ENCODE measurements around the gene UGT1A8. TPM values are rescaled to one million over a fixed set of nuclear protein-coding genes. Genes with fewer than 3 reads are reported as not detected.
"Not testable (repeated sequence)": the region's sequence is repeated elsewhere in the genome, so short reads cannot be mapped to it uniquely, and the experiment has no call there.

The UGT1A8 gene
- total and polyA plus RNA-seq, 2 of the 4 experiments (the other 2 are of a cell fraction), result not detected

DNA sequence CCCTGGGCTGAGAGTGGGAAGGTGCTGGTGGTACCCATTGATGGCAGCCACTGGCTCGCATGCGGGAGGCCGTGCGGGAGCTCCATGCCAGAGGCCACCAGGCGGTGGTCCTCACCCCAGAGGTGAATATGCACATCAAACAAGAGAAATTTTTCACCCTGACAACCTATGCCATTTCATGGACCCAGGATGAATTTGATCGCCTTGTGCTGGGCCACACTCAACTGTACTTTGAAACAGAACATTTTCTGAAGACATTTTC lies 129.8 kb downstream of the UGT1A8 start:
- no peak overlapping the region for H2AK9ac ChIP-seq (replicated peaks; ENCODE audit: low read depth, low read length, poor library complexity)
- H2AK5ac ChIP-seq (ENCODE audit: low read depth, low read length), result no peak overlapping the region
- no peaks in the 10 kb centered on the region for H3K9me1 ChIP-seq (ENCODE audit: insufficient read depth, low read length)
- H3K27ac ChIP-seq (ENCODE audit: insufficient read depth, low read length), result no peak overlapping the region
- no peak overlapping the region for H3K23ac ChIP-seq (ENCODE audit: low read depth, low read length)
- CTCF ChIA-PET, result interaction anchor here (0.6 kb wide), 1 partner anchor 16 kb away, joined by 3 read pairs; no protein-coding TSS in a partner anchor
- H3K4me1 ChIP-seq (ENCODE audit: control insufficient read depth, insufficient read depth, low read length), result no peaks in the 10 kb centered on the region
- H3K9me3 ChIP-seq (ENCODE audit: control insufficient read depth, insufficient read depth, low read length), result peaks cover 4% of the 10 kb centered on the region; the same call in 1 of the 2 replicates
- H2BK20ac ChIP-seq (ENCODE audit: low read depth, low read length), result no peak overlapping the region
- H2AFZ ChIP-seq (replicated peaks; ENCODE audit: low read length, poor library complexity), result no peak overlapping the region
- POLR2A ChIA-PET (ENCODE audit: unreplicated experiment), result no interaction called here
- no peak overlapping the region for H3K18ac ChIP-seq (ENCODE audit: low read depth, low read length)
- no peak overlapping the region for H2BK120ac ChIP-seq (ENCODE audit: low read depth, low read length)
- intact Hi-C loops (cut with micrococcal nuclease), result no loop called here
- no peak for DNase-seq
- in situ Hi-C loops (cut with MboI; ENCODE audit: low sequenced_read_pairs), result no loop called here
- no peak overlapping the region for H2BK5ac ChIP-seq (ENCODE audit: low read depth, low read length, poor library complexity, severe bottlenecking)
- no peak overlapping the region for H3K4me3 ChIP-seq (ENCODE audit: insufficient read depth, low read depth, low read length)
- no peak overlapping the region for H4K8ac ChIP-seq (ENCODE audit: low read depth in 2 of 2, low read length in 2 of 2)
- H4K5ac ChIP-seq (ENCODE audit: low read depth, low read length), result no peak overlapping the region
- no peaks in the 10 kb centered on the region for H3K36me3 ChIP-seq (ENCODE audit: control insufficient read depth, insufficient read depth, low read length)
- TF ChIP-seq NFE2L2 (IDR thresholded peaks at IDR 0.05; ENCODE audit: low read depth, low read length), result no peak
- no peak for TF ChIP-seq CTCF (conservative IDR thresholded peaks at IDR 0.05; ENCODE audit: low read depth, low read length)
- no peak for TF ChIP-seq SMC3 (IDR thresholded peaks at IDR 0.05; ENCODE audit: low read depth, low read length)
- H3K27me3 ChIP-seq (ENCODE audit: control insufficient read depth, insufficient read depth, low read length), result no peaks in the 10 kb centered on the region; the same call in 1 of the 2 replicates
- H3K79me1 ChIP-seq (ENCODE audit: low read depth in 1 of 2, low read length in 2 of 2), result no peaks in the 10 kb centered on the region
- ATAC-seq (ENCODE audit: low read depth), result no peak
- H3K56ac ChIP-seq (ENCODE audit: extremely low read depth, insufficient read depth, low read length), result no peak overlapping the region
- no peak overlapping the region for H4K91ac ChIP-seq (ENCODE audit: insufficient read depth, low read depth, low read length)
- H3K9ac ChIP-seq (ENCODE audit: low read depth, low read length), result no peak overlapping the region
- no peak overlapping the region for H2BK15ac ChIP-seq (ENCODE audit: low read depth, low read length)
- no peak overlapping the region for H3K4ac ChIP-seq (ENCODE audit: low read depth, low read length)
- H4K20me1 ChIP-seq (ENCODE audit: insufficient read depth, low read length), result no peaks in the 10 kb centered on the region
- H3K4me2 ChIP-seq (ENCODE audit: low read depth, low read length), result no peak overlapping the region
- dilution Hi-C loops (cut with HindIII; ENCODE audit: low sequenced_read_pairs, unreplicated experiment), result no loop called here
- WGBS, 2 experiments (ENCODE audit: extremely low coverage in 2 of 2, insufficient read length in 1 of 2), result no CpG with 5 or more reads among the region's 6 CpGs
- no peak overlapping the region for H3K14ac ChIP-seq (replicated peaks; ENCODE audit: low read depth, low read length)
- no TSS peak for BruUV-seq (replicated peaks)

DNA sequence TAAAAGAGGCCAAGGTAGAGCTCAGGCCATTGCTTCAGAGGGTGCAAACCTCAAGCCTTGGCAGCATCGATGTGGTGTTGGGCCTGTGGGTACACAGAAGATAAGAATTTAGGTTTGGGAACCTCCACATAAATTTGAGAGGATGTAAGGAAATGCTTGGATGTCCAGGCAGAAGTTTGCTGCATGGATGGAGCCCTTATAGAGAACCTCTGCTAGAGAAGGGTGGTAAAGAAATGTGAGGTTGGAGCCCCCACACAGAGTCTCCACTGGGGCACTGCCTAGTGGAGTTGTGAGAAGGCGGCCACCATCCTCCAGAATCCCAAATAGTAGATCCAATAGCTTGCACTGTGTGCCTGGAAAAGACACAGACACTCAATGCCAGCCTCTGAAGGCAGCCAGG lies 133.3 kb downstream of the UGT1A8 start:
- ATAC-seq (ENCODE audit: low read depth); BruUV-seq (replicated peaks); H3K27me3 ChIP-seq (ENCODE audit: control insufficient read depth, insufficient read depth, low read length); H3K4ac ChIP-seq (ENCODE audit: low read depth, low read length); POLR2A ChIA-PET (ENCODE audit: unreplicated experiment); H2AK9ac ChIP-seq (replicated peaks; ENCODE audit: low read depth, low read length, poor library complexity); H3K4me1 ChIP-seq (ENCODE audit: control insufficient read depth, insufficient read depth, low read length); H2AK5ac ChIP-seq (ENCODE audit: low read depth, low read length); H2BK120ac ChIP-seq (ENCODE audit: low read depth, low read length); H2AFZ ChIP-seq (replicated peaks; ENCODE audit: low read length, poor library complexity); intact Hi-C loops (cut with micrococcal nuclease); H3K4me2 ChIP-seq (ENCODE audit: low read depth, low read length); H3K14ac ChIP-seq (replicated peaks; ENCODE audit: low read depth, low read length); H3K36me3 ChIP-seq (ENCODE audit: control insufficient read depth, insufficient read depth, low read length); H3K9me3 ChIP-seq (ENCODE audit: control insufficient read depth, insufficient read depth, low read length); H4K20me1 ChIP-seq (ENCODE audit: insufficient read depth, low read length); H4K8ac ChIP-seq (ENCODE audit: low read depth in 2 of 2, low read length in 2 of 2); CTCF ChIA-PET; H3K27ac ChIP-seq (ENCODE audit: insufficient read depth, low read length); H3K79me1 ChIP-seq (ENCODE audit: low read depth in 1 of 2, low read length in 2 of 2); H4K5ac ChIP-seq (ENCODE audit: low read depth, low read length); DNase-seq; H2BK5ac ChIP-seq (ENCODE audit: low read depth, low read length, poor library complexity, severe bottlenecking); H4K91ac ChIP-seq (ENCODE audit: insufficient read depth, low read depth, low read length); dilution Hi-C loops (cut with HindIII; ENCODE audit: low sequenced_read_pairs, unreplicated experiment); H2BK20ac ChIP-seq (ENCODE audit: low read depth, low read length); H3K23ac ChIP-seq (ENCODE audit: low read depth, low read length); H2BK15ac ChIP-seq (ENCODE audit: low read depth, low read length); H3K18ac ChIP-seq (ENCODE audit: low read depth, low read length); H3K4me3 ChIP-seq (ENCODE audit: insufficient read depth, low read depth, low read length); H3K9me1 ChIP-seq (ENCODE audit: insufficient read depth, low read length); H3K9ac ChIP-seq (ENCODE audit: low read depth, low read length); H3K56ac ChIP-seq (ENCODE audit: extremely low read depth, insufficient read depth, low read length); in situ Hi-C loops (cut with MboI; ENCODE audit: low sequenced_read_pairs): not testable (repeated sequence)
- no CpG with 5 or more reads among the region's 2 CpGs for WGBS, 2 experiments (ENCODE audit: extremely low coverage in 2 of 2, insufficient read length in 1 of 2)

Measured in IMR-90 (cell line).